Ovary (tissue), 3 donors: ENCODE measurements around the gene BBLN.

Experiments
- EP300 ChIP-seq: sonication (generic); formaldehyde crosslinking; IDR thresholded peaks from one replicate; pipeline ENCODE4 v1.6.1; 2017; ENCODE audit warnings: antibody characterized with exemption
- POLR2A ChIP-seq: fragments of 450-650 bp; IDR thresholded peaks from one replicate; pipeline ENCODE4 v1.6.1; 2017; ENCODE audit warnings: antibody characterized with exemption, mild to moderate bottlenecking, moderate library complexity
- TF ChIP-seq, protein P1 (sequence below), 3 donors: fragments of 450-650 bp in 2 of 3; fragments of 200-600 bp in 1 of 3; IDR thresholded peaks; one replicate each; pipeline versions ENCODE4 v1.5.1 to v1.8.0; 2016 to 2022; ENCODE audit warnings: antibody characterized with exemption in 3 of 3, mild to moderate bottlenecking in 1 of 3
- donor health status: DM: no; HTN: no; CAD: no.

DNA sequence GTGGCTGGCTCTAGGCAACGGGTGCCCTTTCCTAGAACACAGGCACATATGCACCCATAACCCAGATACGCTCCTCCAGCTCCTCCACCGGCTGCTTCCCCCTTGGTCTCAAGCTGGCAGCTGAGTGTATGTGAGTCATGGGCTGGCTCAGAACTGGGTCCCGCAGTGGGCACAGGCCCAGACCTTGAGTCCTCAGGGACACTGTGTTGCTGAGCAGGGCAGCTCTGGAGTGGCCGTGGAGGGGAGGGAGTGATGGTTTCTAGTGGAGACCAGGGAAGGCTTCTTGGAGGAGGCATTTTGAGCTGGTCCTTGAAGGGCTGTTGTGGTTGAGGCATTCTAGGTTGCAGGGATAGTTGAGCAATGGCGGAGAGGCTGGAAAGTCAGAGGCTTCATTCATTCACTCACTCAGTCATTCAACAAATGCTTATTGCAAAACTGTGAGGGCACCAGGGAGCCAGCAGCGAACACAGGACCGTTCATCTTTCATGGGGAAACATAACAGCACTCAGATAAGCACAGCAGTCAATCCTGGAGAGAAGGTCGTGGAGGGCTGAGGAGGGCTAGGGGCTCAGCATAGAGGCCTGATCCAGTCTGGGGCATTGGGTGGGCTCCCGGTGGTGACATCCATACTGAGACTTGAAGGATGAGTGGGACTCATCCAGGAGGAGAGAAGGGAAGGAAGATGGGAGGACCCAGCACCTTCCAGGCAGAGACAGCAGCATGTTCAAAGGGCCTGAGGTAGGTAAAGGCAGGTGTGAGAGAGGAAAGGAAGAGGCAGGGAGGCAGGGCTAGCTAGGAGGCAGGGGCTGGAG lies 2.4 kb downstream of the BBLN start:
- TF ChIP-seq, protein P1, sequence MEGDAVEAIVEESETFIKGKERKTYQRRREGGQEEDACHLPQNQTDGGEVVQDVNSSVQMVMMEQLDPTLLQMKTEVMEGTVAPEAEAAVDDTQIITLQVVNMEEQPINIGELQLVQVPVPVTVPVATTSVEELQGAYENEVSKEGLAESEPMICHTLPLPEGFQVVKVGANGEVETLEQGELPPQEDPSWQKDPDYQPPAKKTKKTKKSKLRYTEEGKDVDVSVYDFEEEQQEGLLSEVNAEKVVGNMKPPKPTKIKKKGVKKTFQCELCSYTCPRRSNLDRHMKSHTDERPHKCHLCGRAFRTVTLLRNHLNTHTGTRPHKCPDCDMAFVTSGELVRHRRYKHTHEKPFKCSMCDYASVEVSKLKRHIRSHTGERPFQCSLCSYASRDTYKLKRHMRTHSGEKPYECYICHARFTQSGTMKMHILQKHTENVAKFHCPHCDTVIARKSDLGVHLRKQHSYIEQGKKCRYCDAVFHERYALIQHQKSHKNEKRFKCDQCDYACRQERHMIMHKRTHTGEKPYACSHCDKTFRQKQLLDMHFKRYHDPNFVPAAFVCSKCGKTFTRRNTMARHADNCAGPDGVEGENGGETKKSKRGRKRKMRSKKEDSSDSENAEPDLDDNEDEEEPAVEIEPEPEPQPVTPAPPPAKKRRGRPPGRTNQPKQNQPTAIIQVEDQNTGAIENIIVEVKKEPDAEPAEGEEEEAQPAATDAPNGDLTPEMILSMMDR (IDR thresholded peaks at IDR 0.05) = no peak
- TF ChIP-seq POLR2A (no peak), EP300 (no peak)
